Suppressor macrophage (primary cell): ENCODE measurements around the gene CES5A.
"Not testable (repeated sequence)": the region's sequence is repeated elsewhere in the genome, so short reads cannot be mapped to it uniquely, and the experiment has no call there.

Source experiments
- DNase-seq, 4 experiments: peaks; one replicate each; pipeline ENCODE4 v3.0.0-alpha.2; 2020 to 2022

The CES5A gene

GRCh38 chr16:55825115-55825728 is 50.0 kb downstream of the CES5A start:
- no peak for DNase-seq

DNA sequence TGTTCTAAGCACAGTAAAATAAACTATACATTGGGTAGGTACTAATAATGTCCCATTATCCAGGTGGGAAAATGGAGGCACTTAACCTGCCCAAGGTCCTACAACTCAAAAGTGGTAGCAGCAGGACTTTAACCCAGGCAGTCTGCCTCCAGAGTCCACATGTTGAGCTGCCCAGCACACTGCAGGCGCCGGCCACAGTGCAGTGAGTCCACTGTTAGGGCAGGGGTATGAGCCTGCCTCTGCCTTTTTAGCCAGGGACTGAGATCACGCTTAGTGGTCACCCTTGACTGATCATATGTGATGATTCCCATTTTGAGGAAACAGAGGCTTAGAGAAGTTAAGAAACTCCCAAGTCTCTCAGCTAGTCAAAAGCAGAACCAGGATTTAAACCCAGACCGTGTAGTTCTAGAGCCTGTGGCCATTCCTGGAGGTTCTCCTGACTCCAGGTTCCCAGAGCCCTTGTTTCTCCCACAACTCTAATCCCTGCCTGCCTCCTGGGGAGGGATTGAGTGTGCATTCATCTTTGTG is 50.6 kb downstream of the CES5A start:
- DNase-seq, result peak; percentile 28 to 70 (median 46)

GRCh38 chr16:55822280-55822810 is 52.8 kb downstream of the CES5A start:
- no peak for DNase-seq

DNA sequence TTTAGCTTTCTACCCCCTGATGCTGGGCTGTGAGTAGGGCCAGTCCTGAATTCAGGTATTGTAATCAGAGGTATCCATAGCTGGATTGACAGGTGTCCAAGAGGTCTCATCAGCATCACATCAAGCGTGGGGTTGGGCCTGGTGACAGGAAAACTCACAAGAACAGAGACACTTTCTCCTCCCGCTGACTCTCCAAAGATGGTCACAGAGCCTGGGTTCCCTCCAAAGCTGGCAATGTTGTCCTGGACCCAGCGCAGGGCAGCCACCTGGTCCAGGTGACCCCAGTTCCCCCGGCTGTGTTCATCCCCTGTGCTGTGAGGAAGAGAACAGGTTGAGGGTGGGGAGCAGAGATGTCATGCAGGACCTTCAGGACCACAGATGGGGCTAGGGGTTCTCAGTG is 54.0 kb downstream of the CES5A start:
- no peak for DNase-seq

- DNase-seq, result no peak
Observed at GRCh38 chr16:55820615-55821014, 54.6 kb downstream of the CES5A start.

DNA sequence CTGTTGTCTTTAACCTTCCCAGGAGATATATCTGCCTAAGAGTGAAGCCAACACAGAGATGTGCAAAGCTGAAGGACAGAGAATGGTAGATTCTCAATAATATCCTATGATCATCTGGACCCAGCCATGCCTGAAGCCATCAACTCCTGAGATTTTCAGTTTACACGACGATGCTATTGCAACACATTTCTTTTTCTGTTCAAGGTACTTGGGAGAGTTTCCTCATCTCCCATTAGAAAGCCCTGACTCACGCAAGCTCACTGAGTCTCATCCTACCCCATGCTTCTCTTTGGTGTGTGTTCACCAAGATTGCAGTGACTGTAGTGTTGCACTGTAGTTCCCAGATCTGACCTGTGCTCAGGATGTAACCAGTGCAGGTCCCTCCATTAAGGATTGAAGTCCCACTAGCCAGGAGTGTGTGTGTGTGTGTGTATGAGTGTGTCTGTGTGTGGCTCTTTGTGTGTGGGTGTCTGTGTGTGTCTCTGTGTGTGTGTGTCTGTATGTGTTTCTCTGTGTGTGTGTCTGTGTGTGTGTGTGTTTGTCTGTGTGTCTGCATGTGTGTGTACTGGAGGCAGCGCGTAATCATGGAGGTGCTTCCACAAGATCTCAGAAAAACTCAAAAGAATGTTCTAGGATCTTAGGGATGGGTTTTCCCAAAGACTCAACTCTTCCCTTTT is 57.8 kb downstream of the CES5A start:
- no peak for DNase-seq

DNA sequence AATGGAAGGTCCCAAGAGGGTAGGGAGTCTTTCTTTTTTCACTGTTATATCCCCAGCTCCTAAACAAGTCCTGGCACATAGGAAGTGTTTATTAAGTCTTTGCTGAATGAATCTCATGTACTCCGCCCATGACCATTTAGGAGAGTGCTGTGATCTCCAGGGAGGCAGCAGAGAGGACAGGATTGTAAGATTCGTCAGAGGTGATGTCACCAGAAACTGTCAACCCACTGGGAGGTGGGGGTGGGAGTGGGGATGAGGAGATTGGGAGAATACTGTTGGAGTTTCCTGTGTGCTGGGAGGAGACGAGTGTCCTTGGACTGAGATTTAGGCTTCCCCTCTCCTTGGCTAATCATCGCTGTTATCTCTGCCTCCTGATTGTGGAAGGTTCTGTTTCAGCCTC is 59.0 kb downstream of the CES5A start:
- DNase-seq, result not testable (repeated sequence)

GRCh38 chr16:55815320-55815719 is 59.9 kb downstream of the CES5A start:
- no peak for DNase-seq

DNA sequence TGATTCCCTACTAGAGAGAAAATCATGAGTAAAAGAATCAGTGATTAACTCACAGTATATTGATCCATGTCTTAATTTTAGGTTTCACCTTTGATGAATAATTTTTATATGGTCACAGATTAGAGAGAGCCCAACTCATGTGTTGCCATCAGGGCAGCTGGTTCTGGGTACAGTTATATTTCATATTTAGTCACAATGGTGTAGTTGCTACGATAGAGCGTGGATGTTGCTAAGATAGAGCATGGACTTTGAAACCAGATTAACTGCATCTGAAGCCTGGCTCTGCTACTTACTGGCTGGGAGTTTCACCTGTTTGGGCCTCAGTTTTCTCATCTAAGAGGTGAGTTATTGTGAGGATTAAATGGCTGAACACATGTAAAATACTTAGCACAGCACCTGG is 61.0 kb downstream of the CES5A start:
- DNase-seq, result not testable (repeated sequence)

- DNase-seq, result not testable (repeated sequence)
Observed at GRCh38 chr16:55813730-55814129, 61.4 kb downstream of the CES5A start.

- no peak for DNase-seq
Observed at GRCh38 chr16:55812951-55813350, 62.2 kb downstream of the CES5A start.

DNA sequence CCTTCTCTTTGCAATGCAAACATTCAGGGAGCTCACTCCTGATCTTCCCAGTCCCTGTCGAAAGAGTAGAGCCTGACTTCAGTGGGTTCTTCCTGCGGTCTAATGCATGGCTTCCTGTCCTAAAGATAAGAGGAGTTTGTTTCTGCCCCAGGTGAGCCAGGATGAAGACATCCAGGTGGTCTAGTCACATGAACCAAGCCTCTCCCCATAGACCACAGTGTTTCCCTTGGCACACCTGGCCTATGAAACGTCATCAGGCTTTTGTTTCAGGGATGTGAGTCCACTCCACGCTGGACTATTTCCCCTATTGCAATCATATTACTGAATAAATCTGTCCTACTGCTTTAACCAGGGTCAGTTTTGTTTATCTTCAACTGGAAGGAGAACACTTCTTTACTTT is 63.4 kb downstream of the CES5A start:
- DNase-seq, result no peak

GRCh38 chr16:55810451-55810961 is 64.7 kb downstream of the CES5A start:
- no peak for DNase-seq

- no peak for DNase-seq
Observed at GRCh38 chr16:55809851-55810250, 65.3 kb downstream of the CES5A start.

- no peak for DNase-seq
Observed at GRCh38 chr16:55809386-55809785, 65.8 kb downstream of the CES5A start.

DNA sequence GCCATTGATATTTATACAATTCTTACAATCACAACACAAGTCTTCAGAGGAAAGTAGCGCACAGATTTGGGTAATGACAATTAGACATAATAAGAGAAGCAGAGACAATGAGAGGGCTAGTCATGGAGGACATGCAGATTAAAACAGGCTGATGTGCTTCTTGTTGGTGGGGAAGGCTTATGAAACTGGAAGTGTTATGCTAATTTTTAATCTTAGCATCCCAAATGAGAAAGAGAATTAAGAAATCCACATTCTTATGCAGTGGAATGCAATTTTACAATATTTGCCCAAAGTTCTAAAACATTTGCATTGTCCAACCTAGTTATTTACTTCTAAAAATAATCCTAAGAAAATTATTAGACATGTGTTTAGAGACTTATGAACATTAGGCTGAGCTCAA is 66.9 kb downstream of the CES5A start:
- not testable (repeated sequence) for DNase-seq

GRCh38 chr16:55805104-55805503 is 70.1 kb downstream of the CES5A start:
- DNase-seq, result not testable (repeated sequence)

- not testable (repeated sequence) for DNase-seq
Observed at GRCh38 chr16:55803681-55804080, 71.5 kb downstream of the CES5A start.
